PFSK-1 (cell line): ENCODE measurements around the gene EIF3A.

Source experiments
- POLR2AphosphoS5 ChIP-seq: IDR thresholded peaks from 2 replicates; pipeline ENCODE4 v1.6.1; 2012; ENCODE audit warnings: low read depth, mild to moderate bottlenecking, control low read depth, low read length, moderate library complexity
- REST ChIP-seq, 2 experiments: IDR thresholded peaks; 2 replicates each; pipeline versions ENCODE4 v1.6.1 to v1.8.0; 2011 to 2012; ENCODE audit warnings: low read depth in 2 of 2, low read length in 2 of 2, control low read depth in 1 of 2, inconsistent platforms in 1 of 2, mild to moderate bottlenecking in 1 of 2, moderate library complexity in 1 of 2; ENCODE audit not compliant: insufficient read depth in 1 of 2
- SIN3A ChIP-seq: IDR thresholded peaks from 2 replicates; pipeline ENCODE4 v1.6.1; 2012; ENCODE audit warnings: mild to moderate bottlenecking, low read length, moderate library complexity, borderline replicate concordance; ENCODE audit not compliant: insufficient read depth
- TAF1 ChIP-seq: IDR thresholded peaks from 2 replicates; pipeline ENCODE4 v1.6.1; 2012; ENCODE audit warnings: low read length, control low read depth, borderline replicate concordance; ENCODE audit not compliant: insufficient read depth

GRCh38 chr10:118990326-118990725 is 90.3 kb downstream of the EIF3A start:
- no peak for TF ChIP-seq POLR2AphosphoS5
- no peak for TF ChIP-seq TAF1
- TF ChIP-seq REST (IDR thresholded peaks at IDR 0.05; ENCODE audit: insufficient read depth in 1 of 2, low read depth in 2 of 2, low read length in 2 of 2) = no peak
- no peak for TF ChIP-seq SIN3A
